ENCODE results near the gene MMD.
"Not testable (repeated sequence)": the region's sequence is repeated elsewhere in the genome, so short reads cannot be mapped to it uniquely, and the experiment has no call there.

MMD gene

DNA sequence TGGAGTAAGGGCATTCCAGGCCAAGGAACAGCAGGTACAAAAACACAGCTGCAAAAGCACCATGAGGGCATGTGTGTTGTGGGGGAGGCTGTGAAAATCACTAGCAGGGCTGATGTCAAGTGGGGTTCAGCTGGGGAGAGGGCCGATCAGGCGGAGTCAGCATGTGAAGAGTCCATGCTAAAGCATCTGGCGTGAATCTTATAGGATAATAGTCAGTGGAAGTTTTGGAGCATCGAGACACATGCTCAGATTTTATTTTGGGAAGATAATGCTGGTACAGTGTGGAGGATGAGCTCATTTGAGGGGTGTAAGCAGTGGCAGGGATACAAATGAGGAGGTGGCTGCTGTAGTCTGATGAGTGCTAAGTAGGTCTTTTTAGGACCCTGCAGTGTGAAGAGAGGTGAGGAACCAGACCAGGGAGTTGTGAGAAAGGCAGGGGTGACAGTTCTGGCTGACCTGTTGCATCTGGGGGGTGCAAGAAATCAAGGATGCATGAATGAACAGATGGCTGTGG lies 30.3 kb downstream of the MMD start:
- DNase-seq, result no peak

DNA sequence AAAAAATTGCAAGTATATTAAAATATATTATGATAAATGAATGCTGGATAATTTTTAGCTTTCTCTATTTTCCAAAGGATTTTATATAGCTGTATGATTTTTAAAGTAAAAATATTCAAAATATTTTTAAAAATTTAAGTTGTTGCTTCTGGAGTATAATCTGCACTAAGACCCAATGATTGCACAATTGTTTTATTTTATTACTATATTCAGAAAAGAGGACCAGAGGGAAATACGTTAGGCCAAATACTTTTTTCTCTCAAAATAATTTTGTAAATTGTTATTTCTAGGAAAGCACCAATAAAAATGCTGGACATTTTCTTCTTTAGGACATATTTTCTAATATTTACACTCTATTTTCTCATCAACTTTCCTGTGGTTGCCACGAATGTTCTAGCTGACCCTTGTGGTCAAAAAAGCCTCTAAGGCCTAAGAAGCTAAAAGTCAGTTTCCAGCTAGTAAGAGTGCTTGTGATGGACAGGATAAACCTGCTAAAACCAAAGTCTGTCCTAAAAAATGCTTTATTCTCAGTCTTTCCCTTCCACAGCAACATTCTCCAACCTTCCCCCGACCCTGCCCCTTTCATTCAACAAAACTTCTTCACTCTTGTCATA lies 31.2 kb downstream of the MMD start:
- no peak for DNase-seq

DNA sequence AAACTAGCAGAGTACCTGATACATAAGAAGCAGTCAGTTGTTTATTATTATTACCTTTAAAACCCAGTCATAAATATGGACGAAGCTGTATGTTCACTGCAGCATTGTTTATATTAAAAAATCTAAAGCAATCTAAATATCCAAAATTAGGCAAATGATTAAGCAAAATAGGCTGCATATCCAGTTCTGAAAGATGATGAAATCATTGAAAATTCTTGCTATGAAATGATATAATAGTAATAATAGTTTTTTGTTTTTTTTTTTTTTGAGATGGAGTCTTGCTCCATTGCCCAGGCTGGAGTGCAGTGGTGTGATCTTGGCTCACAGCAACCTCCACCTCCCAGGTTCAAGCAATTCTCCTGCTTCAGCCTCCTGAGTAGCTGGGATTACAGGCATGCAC lies 31.9 kb downstream of the MMD start:
- not testable (repeated sequence) for DNase-seq

GRCh38 chr17:55388842-55389241 lies 32.8 kb downstream of the MMD start:
- no peak for DNase-seq

DNA sequence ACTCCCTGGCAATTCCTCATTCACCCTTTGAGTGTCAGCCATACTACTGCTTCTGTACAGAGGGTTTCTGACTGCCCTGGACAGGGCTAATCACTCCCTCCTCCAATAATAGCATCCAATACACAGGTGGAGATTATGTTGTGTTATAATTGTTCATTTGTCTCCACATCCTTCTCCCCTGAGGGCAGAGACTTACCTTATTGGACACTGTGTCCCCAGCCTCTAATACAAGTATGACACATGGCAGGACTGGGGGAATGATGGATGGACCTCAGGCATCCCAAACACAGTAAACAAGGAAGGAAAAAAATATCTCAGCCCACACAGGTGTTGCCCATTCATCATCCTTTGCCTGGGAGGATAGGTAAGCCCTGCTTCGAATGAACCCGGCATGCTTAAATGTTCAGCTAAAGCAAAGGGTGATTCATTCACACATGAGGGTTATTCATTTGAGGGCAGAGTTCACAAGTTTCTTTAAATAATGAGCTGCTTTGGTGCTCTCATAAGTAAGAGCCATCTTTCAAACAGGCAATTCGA lies 34.8 kb downstream of the MMD start:
- no peak for DNase-seq

GRCh38 chr17:55384643-55385232 lies 36.9 kb downstream of the MMD start:
- no peak for DNase-seq

DNA sequence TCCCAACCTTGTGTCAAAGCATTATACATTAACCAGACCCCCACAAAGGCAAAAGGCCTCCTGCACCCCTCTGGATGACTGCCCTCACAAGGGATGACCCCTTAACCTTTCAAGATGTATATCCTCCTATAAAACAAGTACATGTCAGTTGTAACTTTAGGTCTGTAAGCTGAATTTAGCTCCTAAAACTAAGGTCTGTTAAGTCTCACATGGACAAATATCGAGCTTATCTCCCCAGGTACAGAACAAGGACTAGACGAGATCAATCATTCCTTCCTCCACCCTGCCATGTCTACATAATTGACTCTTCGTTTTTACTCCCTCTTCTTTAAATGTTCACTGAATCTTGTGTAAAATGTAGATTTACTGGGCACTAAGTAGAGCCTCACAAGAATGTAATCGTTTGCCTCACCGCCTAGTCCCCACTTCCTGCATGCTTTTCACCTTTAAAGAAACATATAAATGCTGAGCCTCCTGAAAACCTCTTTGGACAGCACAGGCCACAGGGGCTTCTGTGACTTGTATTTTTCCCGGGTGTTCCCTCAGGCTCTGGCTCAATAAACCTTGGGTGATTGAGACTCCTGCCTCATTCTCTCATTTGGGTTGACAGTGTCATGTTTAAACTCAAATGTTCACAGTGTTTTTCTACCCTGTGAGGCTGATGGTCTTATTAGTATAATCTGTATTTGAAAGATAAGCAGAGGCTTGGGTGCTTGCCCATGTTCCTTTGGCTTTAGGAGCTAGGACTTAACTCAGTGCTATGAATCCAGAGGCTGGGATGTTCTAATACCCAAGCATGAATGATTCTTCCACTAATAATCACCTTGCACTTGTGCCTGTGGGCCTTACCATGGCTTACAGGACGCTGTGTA lies 37.6 kb downstream of the MMD start:
- no peak for DNase-seq

- DNase-seq, result no peak
These were observed 40.4 kb downstream of the MMD start for GRCh38 chr17:55381017-55381770.

DNA sequence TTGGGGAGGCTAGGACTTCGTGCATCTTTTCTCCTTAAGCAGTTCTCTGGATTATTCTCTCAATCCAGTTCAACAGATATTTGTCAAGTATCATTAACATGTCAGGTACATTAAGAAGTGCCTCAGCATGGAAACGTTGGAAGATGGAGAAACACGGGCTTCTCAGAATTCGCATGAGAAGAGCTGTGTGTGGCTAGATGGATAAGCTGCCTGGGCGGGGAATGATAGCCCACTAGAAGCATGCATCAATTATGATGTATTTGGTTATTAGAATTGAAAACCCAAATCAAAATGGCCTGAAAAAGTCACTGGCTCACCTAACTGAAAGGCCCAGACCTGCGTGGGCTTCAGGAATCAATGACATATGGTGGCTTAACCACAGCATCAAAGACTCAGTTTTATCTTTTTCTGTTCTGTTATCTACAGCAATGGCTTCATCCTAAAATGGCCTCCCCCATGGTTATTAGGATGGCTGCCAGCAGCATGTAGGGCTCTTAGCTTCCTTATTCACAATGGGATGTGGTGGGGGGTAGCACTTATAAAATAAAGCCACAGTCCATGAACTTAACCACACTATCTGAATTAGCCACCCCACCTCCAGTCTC lies 43.9 kb downstream of the MMD start:
- no peak for DNase-seq

DNA sequence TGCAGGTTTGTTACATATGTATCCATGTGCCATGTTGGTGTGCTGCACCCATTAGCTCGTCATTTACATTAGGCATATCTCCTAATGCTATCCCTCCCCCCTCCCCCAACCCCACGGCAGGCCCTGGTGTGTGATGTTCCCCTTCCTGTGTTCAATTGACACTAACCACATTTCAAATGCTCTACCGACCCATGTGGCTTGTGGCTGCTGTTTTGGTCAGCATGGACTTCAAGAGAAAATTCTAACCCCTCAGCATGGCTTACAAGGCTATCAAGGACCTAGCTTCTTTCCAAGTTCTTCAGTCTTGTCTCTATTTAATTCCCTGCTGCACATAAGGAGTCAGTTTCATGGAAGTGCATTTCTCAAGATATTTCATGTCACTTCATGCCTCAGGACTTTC lies 52.9 kb downstream of the MMD start:
- DNase-seq, result no peak

- DNase-seq, result no peak
These were observed 55.6 kb downstream of the MMD start for GRCh38 chr17:55366020-55366481.

DNA sequence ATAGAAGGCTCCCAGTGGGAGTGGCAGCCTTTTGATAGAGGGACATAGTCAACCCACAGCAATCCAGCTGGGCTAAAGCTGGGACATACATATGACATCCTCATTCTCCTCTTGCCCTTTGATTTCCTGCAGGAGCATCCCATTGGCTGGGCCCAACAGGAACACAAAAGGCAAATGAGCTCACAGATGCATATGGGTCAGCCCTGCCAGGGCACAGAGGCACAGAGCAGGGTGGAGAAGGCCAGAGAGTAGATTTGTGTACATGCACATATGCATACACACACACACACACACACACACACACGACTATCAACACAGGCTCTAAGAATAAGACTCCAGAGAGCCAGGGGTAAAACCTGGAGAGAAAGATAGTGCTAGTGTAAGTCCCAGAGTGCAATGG lies 58.6 kb downstream of the MMD start:
- DNase-seq, result no peak

- no peak for DNase-seq
These were observed 60.7 kb downstream of the MMD start for GRCh38 chr17:55360971-55361370.

DNA sequence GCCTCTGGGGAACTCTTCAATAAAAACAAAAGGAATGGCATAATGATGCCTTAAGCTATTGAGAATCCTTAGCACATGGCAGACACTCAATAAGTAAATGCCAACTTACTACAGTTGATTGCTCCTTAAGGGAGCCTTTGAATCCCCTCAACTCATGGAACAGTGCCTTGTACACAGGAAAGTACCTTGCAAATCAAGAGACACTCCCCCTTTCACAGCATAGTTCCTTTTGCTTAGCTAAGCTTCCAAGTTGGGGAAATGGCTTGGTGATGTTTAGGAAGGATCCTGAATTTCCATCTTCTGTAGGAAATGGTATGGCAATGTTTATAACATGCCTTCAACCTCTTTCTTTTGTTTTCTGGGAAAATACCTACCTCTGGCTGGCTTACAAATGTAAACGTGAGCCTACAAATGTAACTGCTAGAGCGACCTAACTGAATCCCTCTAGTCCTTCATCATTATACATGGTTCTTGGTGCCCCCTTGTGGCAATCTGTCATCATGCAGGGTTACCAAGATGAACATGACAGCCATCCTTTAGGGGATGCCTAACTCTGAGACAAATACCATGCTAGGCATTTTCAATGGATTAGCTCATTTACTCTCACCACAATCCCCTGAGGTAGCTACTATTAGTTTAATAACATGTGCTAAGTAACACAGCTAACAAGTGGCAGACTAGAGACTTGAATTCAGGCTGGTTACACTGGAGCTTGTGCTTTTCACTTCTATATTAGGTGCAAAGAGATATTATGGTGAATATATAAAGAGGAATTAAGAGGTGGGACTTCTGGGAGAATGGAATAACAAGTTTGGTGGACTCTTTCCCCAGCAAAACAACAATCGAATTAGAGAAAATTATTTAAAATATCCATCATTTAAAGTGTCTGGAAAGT lies 65.0 kb downstream of the MMD start:
- DNase-seq, result peak; percentile 59 to 82

DNA sequence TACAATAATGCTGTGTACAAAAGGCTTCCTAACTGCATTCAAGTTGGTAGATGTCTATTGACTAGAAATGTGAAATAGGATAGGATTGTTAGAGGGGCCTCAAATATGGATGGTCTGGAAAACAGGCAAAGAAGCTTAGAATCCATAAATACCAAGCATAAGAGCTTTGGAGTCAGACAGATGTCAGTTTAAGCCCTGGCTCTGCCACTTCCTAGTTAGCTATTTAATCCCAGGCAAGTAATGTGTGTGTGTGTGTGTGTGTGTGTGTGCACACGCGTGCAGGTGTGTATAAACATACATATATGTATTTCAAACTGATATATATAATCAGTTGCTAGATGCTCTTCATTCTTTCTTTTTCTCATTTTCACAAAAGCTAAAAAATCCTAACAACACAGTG lies 66.7 kb downstream of the MMD start:
- no peak for DNase-seq

DNA sequence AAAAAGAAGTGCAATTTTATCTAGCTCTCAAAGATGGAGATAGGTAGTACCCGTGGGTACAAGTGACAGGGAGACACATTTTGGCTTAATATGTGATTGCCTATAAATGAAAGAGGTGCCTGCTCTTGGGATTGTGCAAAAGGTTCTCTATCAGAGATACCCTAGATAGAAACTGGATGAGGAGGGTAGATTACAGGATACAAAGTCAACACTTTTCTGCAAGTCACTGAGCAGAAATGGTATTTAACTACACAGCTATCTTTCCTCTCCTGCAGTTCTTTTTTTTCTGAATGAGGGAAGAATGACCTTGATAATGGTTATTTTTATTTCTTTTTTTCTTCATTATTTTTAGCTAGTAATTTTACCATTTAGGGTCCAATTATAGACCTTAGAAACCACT lies 67.6 kb downstream of the MMD start:
- DNase-seq, result no peak

DNA sequence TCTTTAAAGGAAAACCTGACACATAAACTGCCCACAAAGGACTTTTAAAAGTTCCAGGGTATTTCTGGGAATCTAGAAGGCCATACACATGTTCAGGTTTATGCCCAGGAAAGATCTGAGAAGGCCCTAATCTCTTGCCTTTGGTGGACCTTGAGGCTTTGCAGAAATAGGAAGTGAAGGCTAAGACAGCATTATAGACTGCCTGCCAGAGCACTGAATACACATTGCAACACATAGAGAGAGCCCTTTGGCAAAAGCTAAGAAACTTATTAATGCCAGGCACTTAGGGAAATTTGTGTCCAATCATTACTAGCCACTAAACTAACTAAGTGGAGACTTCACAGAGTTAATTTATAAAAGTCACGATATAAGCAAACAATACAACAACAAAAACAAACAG lies 70.4 kb downstream of the MMD start:
- no peak for DNase-seq

DNA sequence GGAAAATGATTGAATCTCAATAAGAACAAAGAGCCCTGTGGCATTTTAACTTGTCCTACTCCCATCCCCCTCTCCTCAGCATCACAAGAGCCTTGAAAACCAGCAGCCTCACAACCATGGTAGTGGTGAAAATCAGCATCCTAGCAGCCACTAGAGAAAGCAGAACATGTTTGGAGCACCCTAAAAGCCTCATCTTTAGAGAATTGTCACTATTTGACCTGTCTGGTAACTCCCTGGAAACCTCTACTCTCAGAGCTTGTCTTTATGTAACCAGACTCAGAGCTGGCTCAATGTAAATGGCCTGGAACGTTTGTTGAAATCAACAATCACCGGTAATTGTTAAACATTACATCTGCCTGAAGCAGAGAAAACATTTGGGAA lies 70.8 kb downstream of the MMD start:
- no peak for DNase-seq

GRCh38 chr17:55348749-55349354 lies 72.8 kb downstream of the MMD start:
- peak in 1 of 2 experiments; percentile 51 for DNase-seq

DNA sequence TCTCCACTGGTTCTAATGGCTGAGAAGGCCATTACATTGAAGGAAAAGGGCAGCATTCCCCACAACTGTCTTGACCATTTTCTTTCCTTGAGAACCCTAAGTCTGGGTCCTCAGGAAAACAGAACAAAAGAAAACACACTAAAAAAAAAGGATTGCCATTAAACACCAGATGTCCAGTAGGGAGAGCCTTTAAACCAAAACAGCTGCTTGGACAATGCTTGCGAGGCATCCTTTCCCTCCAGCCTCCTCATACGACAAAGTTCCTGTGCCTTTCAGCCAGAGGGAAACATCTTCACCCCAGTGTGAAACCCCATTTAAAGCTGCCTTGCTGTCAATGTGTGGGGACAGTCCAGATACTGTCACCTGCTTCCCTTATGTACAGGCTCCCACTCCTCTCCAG lies 74.3 kb downstream of the MMD start:
- DNase-seq, result no peak

DNA sequence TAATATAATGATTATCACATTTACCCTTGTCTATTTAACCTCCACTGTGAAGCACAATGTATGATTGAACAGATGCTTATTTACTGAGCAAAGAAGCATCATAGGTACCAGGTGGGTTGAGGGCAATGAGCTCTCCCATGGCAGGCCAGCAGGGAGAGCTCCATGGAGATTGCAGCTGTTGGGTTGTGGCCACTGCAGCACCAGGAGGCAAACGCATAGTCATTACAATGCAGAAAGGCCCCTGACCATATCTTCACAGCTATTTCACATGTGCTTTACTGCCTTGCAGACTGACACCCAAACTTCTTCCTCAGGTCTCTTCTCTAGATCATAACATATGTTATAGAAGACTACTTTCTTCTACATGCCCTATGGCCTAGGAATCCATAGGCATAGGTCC lies 75.0 kb downstream of the MMD start:
- DNase-seq, result no peak
